Measurements from ENCODE around the gene CRYBB2. TPM values are rescaled to one million over a fixed set of nuclear protein-coding genes. Genes with fewer than 3 reads are reported as not detected.
A peak's percentile ranks its signal among the peaks of the same experiment; 100 is the strongest.

CRYBB2 gene
- total and polyA plus RNA-seq, 2 experiments from 2014 or later = 0.37 TPM; not detected in 1

DNA sequence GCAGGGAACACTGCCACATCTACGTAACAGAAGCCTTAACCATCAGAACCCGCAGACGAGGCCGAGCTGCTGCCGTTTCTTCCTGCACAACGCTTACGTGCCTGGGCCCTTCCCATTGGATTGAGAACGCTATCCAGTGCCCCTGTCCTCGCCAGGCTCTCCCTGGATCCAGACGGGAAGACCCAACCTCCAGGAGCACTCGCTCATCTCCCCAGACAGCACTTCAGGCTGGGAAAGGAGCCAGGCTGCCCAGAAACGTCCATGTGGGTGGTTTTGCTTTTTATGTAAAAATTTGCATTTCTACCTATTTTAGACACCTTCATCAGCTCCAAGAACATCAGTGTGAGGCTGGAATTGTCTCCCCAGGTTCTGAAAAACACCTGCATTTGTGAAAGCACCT, 27.0 kb upstream of the CRYBB2 start:
- Histone ChIP-seq H3K4me2 (no peak overlapping the region), H3K27ac (no peak overlapping the region), H3K4me1 (ENCODE audit: insufficient read depth) (no peaks in the 10 kb centered on the region), H3K9me2 (replicated peaks; ENCODE audit: insufficient read depth) (no peaks in the 10 kb centered on the region), H3K79me2 (no peaks in the 10 kb centered on the region), H3K9me3 (ENCODE audit: low read depth) (no peaks in the 10 kb centered on the region), H2AFZ (no peak overlapping the region), H3K27me3 (no peaks in the 10 kb centered on the region), H3K4me3 (no peak overlapping the region), H3K36me3 (replicated peaks; ENCODE audit: insufficient read depth, low read depth) (no peaks in the 10 kb centered on the region), H4K20me1 (ENCODE audit: insufficient read depth, poor library complexity, severe bottlenecking) (no peaks in the 10 kb centered on the region)
- WGBS (ENCODE audit: low lambda C conversion rate, missing lambda C conversion rate) = 91% methylated on average over 12 of the region's 12 CpGs
- DNase-seq (ENCODE audit: low spot score) = no peak
- TF ChIP-seq EZH2 (IDR thresholded peaks at IDR 0.05; ENCODE audit: borderline replicate concordance) (no peak), EZH2phosphoT487 (IDR thresholded peaks at IDR 0.05; ENCODE audit: low read depth, severe bottlenecking, unreplicated experiment) (no peak)
- TF ChIP-seq, protein P1, sequence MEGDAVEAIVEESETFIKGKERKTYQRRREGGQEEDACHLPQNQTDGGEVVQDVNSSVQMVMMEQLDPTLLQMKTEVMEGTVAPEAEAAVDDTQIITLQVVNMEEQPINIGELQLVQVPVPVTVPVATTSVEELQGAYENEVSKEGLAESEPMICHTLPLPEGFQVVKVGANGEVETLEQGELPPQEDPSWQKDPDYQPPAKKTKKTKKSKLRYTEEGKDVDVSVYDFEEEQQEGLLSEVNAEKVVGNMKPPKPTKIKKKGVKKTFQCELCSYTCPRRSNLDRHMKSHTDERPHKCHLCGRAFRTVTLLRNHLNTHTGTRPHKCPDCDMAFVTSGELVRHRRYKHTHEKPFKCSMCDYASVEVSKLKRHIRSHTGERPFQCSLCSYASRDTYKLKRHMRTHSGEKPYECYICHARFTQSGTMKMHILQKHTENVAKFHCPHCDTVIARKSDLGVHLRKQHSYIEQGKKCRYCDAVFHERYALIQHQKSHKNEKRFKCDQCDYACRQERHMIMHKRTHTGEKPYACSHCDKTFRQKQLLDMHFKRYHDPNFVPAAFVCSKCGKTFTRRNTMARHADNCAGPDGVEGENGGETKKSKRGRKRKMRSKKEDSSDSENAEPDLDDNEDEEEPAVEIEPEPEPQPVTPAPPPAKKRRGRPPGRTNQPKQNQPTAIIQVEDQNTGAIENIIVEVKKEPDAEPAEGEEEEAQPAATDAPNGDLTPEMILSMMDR (IDR thresholded peaks at IDR 0.05; ENCODE audit: poor library complexity) = no peak

DNA sequence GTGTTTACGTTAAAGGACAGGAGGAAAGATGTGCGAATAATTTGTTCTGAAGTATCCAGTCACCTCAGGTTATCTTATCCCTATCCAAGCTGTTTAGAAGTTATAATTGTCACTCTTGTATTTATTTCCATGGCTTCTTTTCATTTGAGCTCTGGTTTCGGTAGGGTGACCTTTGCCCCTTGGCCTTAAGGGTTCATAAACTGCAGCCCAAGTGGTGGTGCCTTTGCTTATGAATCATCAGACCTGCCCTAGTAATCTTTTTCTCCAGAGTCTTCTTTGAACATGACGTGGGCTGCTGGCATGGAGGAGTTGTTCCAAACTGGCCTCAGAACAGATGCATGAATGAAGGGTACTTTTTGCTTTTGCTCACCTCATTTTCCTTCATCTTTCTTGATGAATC, 26.3 kb upstream of the CRYBB2 start:
- Histone ChIP-seq H3K9me3 (ENCODE audit: low read depth) (no peaks in the 10 kb centered on the region), H3K4me1 (ENCODE audit: insufficient read depth) (no peaks in the 10 kb centered on the region), H2AFZ (no peak overlapping the region), H3K79me2 (no peaks in the 10 kb centered on the region), H3K36me3 (replicated peaks; ENCODE audit: insufficient read depth, low read depth) (no peaks in the 10 kb centered on the region), H3K9me2 (replicated peaks; ENCODE audit: insufficient read depth) (no peaks in the 10 kb centered on the region), H3K27me3 (no peaks in the 10 kb centered on the region), H3K4me2 (no peak overlapping the region), H4K20me1 (ENCODE audit: insufficient read depth, poor library complexity, severe bottlenecking) (no peaks in the 10 kb centered on the region), H3K4me3 (no peak overlapping the region), H3K27ac (no peak overlapping the region)
- 71% methylated on average over 4 of the region's 4 CpGs for WGBS (ENCODE audit: low lambda C conversion rate, missing lambda C conversion rate)
- TF ChIP-seq EZH2phosphoT487 (IDR thresholded peaks at IDR 0.05; ENCODE audit: low read depth, severe bottlenecking, unreplicated experiment) (no peak), EZH2 (IDR thresholded peaks at IDR 0.05; ENCODE audit: borderline replicate concordance) (no peak)
- TF ChIP-seq, protein P1 (IDR thresholded peaks at IDR 0.05; ENCODE audit: poor library complexity) = no peak
- no peak for DNase-seq (ENCODE audit: low spot score)

DNA sequence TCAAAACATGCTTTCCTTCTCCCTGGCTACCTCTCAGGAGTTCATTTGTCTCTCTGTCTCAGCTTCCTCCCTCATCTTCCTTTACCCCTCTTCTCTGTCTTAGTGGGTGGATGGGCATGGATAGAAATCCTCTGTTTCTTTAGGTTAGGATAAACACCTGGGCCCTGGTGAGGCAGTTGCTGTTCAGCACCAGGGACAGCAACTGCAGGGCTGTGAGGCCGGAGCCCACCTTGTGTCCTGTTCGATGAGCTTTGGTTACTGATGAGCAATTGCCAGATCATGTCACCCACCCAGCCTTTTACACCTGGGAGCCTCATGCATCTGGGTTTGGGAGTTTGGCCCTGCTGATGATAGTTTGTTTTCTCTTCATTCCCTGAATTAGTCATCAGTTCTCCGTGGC, 25.9 kb upstream of the CRYBB2 start:
- 71% methylated on average over 3 of the region's 3 CpGs for WGBS (ENCODE audit: low lambda C conversion rate, missing lambda C conversion rate)
- no peaks in the 10 kb centered on the region for H3K9me2 ChIP-seq (replicated peaks; ENCODE audit: insufficient read depth)
- H3K79me2 ChIP-seq = no peaks in the 10 kb centered on the region
- TF ChIP-seq, protein P1 (IDR thresholded peaks at IDR 0.05; ENCODE audit: poor library complexity) = no peak
- no peak for TF ChIP-seq EZH2phosphoT487 (IDR thresholded peaks at IDR 0.05; ENCODE audit: low read depth, severe bottlenecking, unreplicated experiment)
- no peak for TF ChIP-seq EZH2 (IDR thresholded peaks at IDR 0.05; ENCODE audit: borderline replicate concordance)
- no peaks in the 10 kb centered on the region for H3K36me3 ChIP-seq (replicated peaks; ENCODE audit: insufficient read depth, low read depth)
- H3K4me1 ChIP-seq (ENCODE audit: insufficient read depth) = no peaks in the 10 kb centered on the region
- H3K4me3 ChIP-seq = no peak overlapping the region
- H3K9me3 ChIP-seq (ENCODE audit: low read depth) = no peaks in the 10 kb centered on the region
- H3K4me2 ChIP-seq = no peak overlapping the region
- no peaks in the 10 kb centered on the region for H4K20me1 ChIP-seq (ENCODE audit: insufficient read depth, poor library complexity, severe bottlenecking)
- no peak overlapping the region for H3K27ac ChIP-seq
- DNase-seq (ENCODE audit: low spot score) = peak; percentile 29
- no peaks in the 10 kb centered on the region for H3K27me3 ChIP-seq
- H2AFZ ChIP-seq = no peak overlapping the region

DNA sequence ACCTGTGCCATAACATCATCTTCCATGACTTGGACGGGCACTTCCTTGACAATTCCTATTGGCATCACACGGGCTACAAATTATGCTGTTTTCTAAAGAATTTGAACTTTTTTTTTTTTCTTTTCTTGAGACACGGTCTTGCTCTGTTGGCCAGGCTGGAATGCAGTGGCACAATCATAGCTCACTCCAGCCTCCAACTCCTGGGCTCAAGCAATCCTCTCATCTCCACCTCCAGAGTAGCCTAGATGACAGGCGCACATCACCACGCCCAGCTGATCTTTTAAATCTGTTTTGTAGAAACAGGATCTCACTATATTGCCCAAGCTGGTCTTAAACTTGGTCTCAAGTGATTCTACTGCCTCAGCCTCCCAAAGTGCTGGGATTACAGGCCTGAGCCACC, 23.1 kb upstream of the CRYBB2 start:
- Histone ChIP-seq H3K4me2 (no peak overlapping the region), H3K4me3 (no peak overlapping the region), H3K27ac (no peak overlapping the region), H3K79me2 (no peaks in the 10 kb centered on the region), H3K36me3 (replicated peaks; ENCODE audit: insufficient read depth, low read depth) (no peaks in the 10 kb centered on the region), H2AFZ (no peak overlapping the region), H3K4me1 (ENCODE audit: insufficient read depth) (no peaks in the 10 kb centered on the region), H3K9me3 (ENCODE audit: low read depth) (no peaks in the 10 kb centered on the region), H3K27me3 (no peaks in the 10 kb centered on the region), H4K20me1 (ENCODE audit: insufficient read depth, poor library complexity, severe bottlenecking) (no peaks in the 10 kb centered on the region), H3K9me2 (replicated peaks; ENCODE audit: insufficient read depth) (no peaks in the 10 kb centered on the region)
- no peak for TF ChIP-seq EZH2phosphoT487 (IDR thresholded peaks at IDR 0.05; ENCODE audit: low read depth, severe bottlenecking, unreplicated experiment)
- TF ChIP-seq EZH2 (IDR thresholded peaks at IDR 0.05; ENCODE audit: borderline replicate concordance) = no peak
- TF ChIP-seq, protein P1 (IDR thresholded peaks at IDR 0.05; ENCODE audit: poor library complexity) = no peak
- no peak for DNase-seq (ENCODE audit: low spot score)
- 93% methylated on average over 5 of the region's 5 CpGs for WGBS (ENCODE audit: low lambda C conversion rate, missing lambda C conversion rate)

Data from hepatocyte (in vitro differentiated cells).